Ovary (tissue), 9 donors: ENCODE data around the gene MYF6. TPM values are rescaled to one million over a fixed set of nuclear protein-coding genes. Genes with fewer than 3 reads are reported as not detected.

Source experiments
- DNase-seq, 5 donors: peaks; one replicate each; pipeline ENCODE4 v3.0.0-alpha.2; 2019 to 2020
- H3K27ac ChIP-seq, 2 donors: fragments of 200-600 bp; one replicate each; pipeline versions ENCODE4 v1.5.1 to v1.8.0; 2019 to 2022
- H3K27me3 ChIP-seq: fragments of 200-600 bp; one replicate; pipeline ENCODE4 v1.8.0; 2022
- H3K36me3 ChIP-seq: fragments of 200-600 bp; sonication (generic); one replicate; pipeline ENCODE4 v1.5.1; 2019
- H3K4me1 ChIP-seq: one replicate; pipeline ENCODE4 v1.8.1; 2013; ENCODE audit warnings: mild to moderate bottlenecking, moderate library complexity; ENCODE audit not compliant: insufficient read depth
- H3K4me3 ChIP-seq: fragments of 200-600 bp; sonication (generic); one replicate; pipeline ENCODE4 v1.5.1; 2017
- H3K9me3 ChIP-seq, 2 donors: fragments of 200-600 bp in 1 of 2; sonication (generic) in 1 of 2; one replicate each; pipeline versions ENCODE4 v1.5.1 to v1.8.1; 2013 to 2019; ENCODE audit warnings: mild to moderate bottlenecking in 1 of 2, moderate library complexity in 1 of 2
- EP300 ChIP-seq: sonication (generic); formaldehyde crosslinking; IDR thresholded peaks from one replicate; pipeline ENCODE4 v1.6.1; 2017; ENCODE audit warnings: antibody characterized with exemption
- POLR2A ChIP-seq: fragments of 450-650 bp; IDR thresholded peaks from one replicate; pipeline ENCODE4 v1.6.1; 2017; ENCODE audit warnings: antibody characterized with exemption, mild to moderate bottlenecking, moderate library complexity
- WGBS, 3 donors: extraction: QIAGEN DNeasy Blood & Tissue Kit in 1 of 3; methylation state at CpG; one replicate each; pipeline versions ENCODE4 v1.1.5 to v1.1.7; 2013 to 2017; 5-methylcytosine and 5-hydroxymethylcytosine counted together
- intact Hi-C, 4 donors: fragments of 100-400 bp; cut with DNase I; formaldehyde crosslinking; loops; one replicate each; pipeline versions ENCODE4 v1.11.0 to v1.15.1; 2022 to 2023
- polyA plus RNA-seq, 2 donors: library from polyadenylated mRNA; stranded (reverse); fragments of 200-250 nt in 1 of 2; fragments of 350-450 nt in 1 of 2; fragmentation: Illumina TruSeq in 1 of 2; extraction: RNeasy Lipid Tissue Mini Kit (QIAGEN cat#74804) in 1 of 2; gene quantifications; one replicate each; pipeline ENCODE4 v1.2.3, GENCODE V29; 2013 to 2014
- total RNA-seq, 7 donors: library from RNA; depleted of rRNA in 2 of 7; stranded (reverse); fragments of >200 nt in 2 of 7; fragmentation: NEBNext Ultra II Directional in 3 of 7; extraction: Animal tissue kit (Norgen Biotek cat#: 25700) in 3 of 7; gene quantifications; one replicate each; pipeline versions ENCODE4 v1.1.0 to v1.2.4, GENCODE V29; 2016 to 2023
- TF ChIP-seq, protein P1 (sequence below), 3 donors: fragments of 450-650 bp in 2 of 3; fragments of 200-600 bp in 1 of 3; IDR thresholded peaks; one replicate each; pipeline versions ENCODE4 v1.5.1 to v1.8.0; 2016 to 2022; ENCODE audit warnings: antibody characterized with exemption in 3 of 3, mild to moderate bottlenecking in 1 of 3
- donor health status: DM: no; HTN: no; CAD: no; lungs with moderate emphysema.
- donor health status: DM: no; HTN: no; CAD: no.
- donor health status: Bipolar disorder and iron deficiency.
- donor health status: DM: yes; HTN: yes; CAD: no.
- donor health status: DM: no; HTN: no; CAD: no.
- donor health status: DM: yes; HTN: yes; CAD: no.

Gene MYF6
- total and polyA plus RNA-seq, 9 donors, result not detected

DNA sequence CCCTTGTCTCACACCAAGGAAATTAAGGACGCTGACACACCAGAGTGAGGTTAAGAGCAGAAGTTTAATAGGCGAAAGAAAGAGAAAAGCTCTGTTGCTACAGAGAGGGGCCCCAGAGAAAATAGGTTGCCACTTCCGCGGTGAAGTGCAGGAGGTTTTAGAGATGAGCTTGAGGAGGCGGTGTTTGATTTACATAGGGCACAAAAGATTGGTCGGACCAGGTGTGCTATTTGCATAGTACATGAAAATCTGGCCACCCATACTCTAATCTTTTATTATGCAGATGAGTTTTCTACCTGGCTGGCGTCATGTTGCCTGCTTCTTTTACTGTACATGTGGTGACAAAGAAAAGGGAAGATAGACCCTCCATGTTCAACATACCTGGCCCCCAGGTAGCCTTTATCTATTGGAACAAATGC lies 23.3 kb upstream of the MYF6 start:
- Histone ChIP-seq H3K4me1 (no peaks in the 10 kb centered on the region), H3K36me3 (no peaks in the 10 kb centered on the region), H3K27ac (no peak overlapping the region), H3K4me3 (no peak overlapping the region), H3K27me3 (no peaks in the 10 kb centered on the region), H3K9me3 (no peaks in the 10 kb centered on the region)
- 52 to 61% (median 56%) methylated on average over 7 of the region's 7 CpGs for WGBS, 3 donors
- DNase-seq, result no peak
- TF ChIP-seq EP300 (no peak), POLR2A (no peak)
- TF ChIP-seq, protein P1, sequence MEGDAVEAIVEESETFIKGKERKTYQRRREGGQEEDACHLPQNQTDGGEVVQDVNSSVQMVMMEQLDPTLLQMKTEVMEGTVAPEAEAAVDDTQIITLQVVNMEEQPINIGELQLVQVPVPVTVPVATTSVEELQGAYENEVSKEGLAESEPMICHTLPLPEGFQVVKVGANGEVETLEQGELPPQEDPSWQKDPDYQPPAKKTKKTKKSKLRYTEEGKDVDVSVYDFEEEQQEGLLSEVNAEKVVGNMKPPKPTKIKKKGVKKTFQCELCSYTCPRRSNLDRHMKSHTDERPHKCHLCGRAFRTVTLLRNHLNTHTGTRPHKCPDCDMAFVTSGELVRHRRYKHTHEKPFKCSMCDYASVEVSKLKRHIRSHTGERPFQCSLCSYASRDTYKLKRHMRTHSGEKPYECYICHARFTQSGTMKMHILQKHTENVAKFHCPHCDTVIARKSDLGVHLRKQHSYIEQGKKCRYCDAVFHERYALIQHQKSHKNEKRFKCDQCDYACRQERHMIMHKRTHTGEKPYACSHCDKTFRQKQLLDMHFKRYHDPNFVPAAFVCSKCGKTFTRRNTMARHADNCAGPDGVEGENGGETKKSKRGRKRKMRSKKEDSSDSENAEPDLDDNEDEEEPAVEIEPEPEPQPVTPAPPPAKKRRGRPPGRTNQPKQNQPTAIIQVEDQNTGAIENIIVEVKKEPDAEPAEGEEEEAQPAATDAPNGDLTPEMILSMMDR (IDR thresholded peaks at IDR 0.05), result no peak
- intact Hi-C loops, result no loop called here

DNA sequence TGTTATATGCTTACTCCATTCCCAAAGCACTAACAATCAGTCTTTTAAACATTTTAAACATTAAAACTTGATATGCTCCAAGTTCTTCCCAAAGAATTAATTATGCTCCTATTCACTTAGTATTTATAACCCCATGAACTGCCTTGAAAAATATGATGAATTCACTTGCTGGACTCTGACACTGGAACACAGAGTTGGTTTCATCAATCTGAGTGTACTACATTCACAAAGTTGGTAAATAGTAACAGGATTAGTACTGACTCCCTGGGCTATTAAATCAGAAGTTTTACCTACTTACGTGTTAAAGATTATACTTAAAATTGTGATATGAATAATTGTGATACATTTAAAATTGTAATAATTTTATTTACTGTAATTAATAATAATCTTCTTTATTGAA lies 17.3 kb upstream of the MYF6 start:
- Histone ChIP-seq H3K4me1 (no peaks in the 10 kb centered on the region), H3K27ac (no peak overlapping the region), H3K27me3 (no peaks in the 10 kb centered on the region), H3K36me3 (no peaks in the 10 kb centered on the region), H3K4me3 (no peak overlapping the region), H3K9me3 (no peaks in the 10 kb centered on the region)
- WGBS, 3 donors, result 87 to 93% (median 92%) methylated on average over 1 of the region's 1 CpG
- DNase-seq, result no peak
- no peak for TF ChIP-seq EP300
- no peak for TF ChIP-seq POLR2A
- TF ChIP-seq, protein P1 (IDR thresholded peaks at IDR 0.05), result no peak
- intact Hi-C loops, result no loop called here

DNA sequence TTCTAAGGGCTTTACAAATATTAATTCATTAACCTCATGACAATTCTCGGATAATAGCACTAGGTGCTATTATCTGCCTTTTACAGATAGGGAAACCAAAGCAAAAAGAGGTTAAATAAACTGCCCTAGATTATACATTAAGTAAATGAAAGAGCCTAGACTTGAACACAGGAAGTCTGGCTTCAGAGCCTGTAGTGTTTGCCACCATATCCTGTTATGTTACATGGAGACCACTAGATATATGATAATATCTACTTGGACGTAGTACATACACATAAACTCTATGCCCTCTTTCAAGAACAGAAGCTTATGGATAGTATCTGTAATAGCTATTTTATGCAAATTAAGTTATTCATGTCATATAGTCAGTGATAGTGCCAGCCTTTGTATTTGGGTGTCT lies 16.9 kb upstream of the MYF6 start:
- Histone ChIP-seq H3K27ac (no peak overlapping the region), H3K9me3 (no peaks in the 10 kb centered on the region), H3K4me3 (no peak overlapping the region), H3K4me1 (no peaks in the 10 kb centered on the region), H3K36me3 (no peaks in the 10 kb centered on the region), H3K27me3 (no peaks in the 10 kb centered on the region)
- 77 to 85% (median 78%) methylated on average over 2 of the region's 2 CpGs for WGBS, 3 donors
- TF ChIP-seq, protein P1 (IDR thresholded peaks at IDR 0.05), result no peak
- no peak for TF ChIP-seq EP300
- no peak for TF ChIP-seq POLR2A
- intact Hi-C loops, result no loop called here
- DNase-seq, result no peak

DNA sequence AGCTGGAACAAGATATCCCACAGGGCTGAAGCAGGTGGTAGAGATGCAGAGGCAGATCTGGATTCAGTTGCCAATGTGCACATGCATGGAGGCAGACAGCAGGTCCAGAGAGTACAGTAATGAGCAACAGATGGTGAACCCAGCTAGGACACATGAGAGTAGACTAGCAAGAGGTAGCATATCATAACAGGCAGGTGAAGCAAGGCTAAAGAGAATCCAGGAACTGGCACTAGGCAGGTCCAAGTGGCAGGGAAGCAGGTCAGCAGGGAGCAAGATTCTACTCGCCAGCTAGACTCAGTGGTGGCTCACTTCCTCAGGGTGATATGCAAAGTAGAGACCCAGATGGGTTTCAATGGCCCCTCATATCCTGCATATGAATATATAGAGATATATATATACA lies 15.3 kb upstream of the MYF6 start:
- DNase-seq, result no peak
- H3K27ac ChIP-seq, result no peak overlapping the region
- H3K27me3 ChIP-seq, result no peaks in the 10 kb centered on the region
- H3K4me1 ChIP-seq, result no peaks in the 10 kb centered on the region
- H3K4me3 ChIP-seq, result no peak overlapping the region
- TF ChIP-seq EP300, result no peak
- TF ChIP-seq POLR2A, result no peak
- TF ChIP-seq, protein P1 (IDR thresholded peaks at IDR 0.05), result no peak
- intact Hi-C loops, result no loop called here
- WGBS, 3 donors, result 80 to 100% (median 92%) methylated on average over 1 of the region's 1 CpG
- H3K36me3 ChIP-seq, result no peaks in the 10 kb centered on the region
- H3K9me3 ChIP-seq, result no peaks in the 10 kb centered on the region
